GM18519 (cell line): ENCODE data around the gene RAMAC.
"Not testable (repeated sequence)": the region's sequence is repeated elsewhere in the genome, so short reads cannot be mapped to it uniquely, and the experiment has no call there.

Source experiments
- ATAC-seq: cut with Tn5 transposase; IDR thresholded peaks from one replicate; pipeline ENCODE4 v1.9.1; 2021; ENCODE audit warnings: mild to moderate bottlenecking, moderate library complexity; ENCODE audit not compliant: unreplicated experiment, low FRiP score

The RAMAC gene

DNA sequence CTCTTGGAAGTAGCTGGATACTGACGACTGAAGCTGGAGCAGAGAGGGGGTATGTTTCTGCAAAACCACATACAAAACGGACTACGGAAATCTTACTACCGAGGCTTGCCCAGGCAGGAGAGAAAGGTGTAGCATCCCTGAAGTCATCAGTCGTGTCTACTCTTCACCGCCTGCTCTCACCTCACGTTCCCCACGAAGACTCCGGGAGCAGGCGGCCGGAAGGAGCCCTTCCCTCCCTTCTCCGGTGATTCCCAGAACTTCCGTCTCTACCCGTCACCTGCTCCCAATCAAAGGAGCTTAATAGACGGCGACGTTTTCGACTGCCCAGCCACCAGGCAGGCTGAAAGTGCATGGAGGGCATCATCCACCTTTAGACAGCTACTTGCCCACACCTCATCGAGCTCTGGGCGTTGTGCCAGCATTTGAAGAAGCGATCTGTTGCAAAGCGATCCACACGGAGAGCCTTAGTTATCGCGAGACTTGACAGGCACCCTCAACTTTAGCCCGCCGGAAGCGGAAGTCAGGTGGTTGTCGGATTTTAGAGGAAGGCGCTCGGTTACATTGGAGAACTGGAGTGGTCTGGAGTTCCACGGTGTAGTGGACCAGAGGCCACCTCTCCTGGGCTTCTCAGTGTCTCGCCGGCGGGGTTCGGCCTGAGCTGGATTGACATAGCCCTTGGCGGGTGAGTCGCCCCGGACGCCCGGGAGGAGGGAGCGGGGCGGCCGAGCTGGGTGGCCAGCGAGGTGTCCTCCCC, at the start of gene RAMAC:
Gene RAMAC (plus strand): TSS at position 523 of the 754 bp plus-strand sequence. CDS start 2,809 bp downstream, outside the sequence.
- peak; percentile 88 for ATAC-seq

DNA sequence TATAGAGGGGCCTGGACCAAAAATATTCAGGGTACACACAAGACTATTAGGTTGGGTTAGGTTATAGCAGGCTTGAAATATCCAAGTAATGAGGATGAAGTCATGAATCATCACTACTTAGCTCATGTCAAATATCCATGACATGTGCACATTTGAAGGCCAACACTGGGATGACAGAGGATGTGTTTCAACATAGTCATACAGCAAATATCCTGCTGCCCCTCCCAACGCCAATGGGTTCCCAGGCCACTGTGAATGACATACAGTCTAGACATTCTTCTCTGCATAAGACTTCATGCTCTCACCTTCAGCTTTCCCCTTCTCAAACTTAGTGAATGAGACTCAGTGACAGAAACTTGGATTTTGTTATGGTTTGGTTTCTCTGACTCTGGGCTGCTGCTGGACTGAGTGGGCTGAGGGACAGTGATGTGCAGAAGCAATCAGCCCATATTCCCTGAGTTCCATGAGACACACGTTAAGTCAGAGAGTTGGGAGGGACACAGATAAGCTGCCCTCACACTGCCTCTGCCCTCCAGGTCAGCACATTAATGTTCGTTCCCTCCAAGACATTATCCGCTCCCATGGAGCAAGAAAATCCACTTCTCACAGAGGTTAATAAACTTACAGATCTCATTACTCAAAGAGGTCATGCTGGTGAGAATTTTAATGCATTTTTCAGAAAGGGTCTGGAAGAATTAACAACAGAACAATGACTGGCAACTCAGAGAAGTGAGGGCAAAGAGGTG, 48.9 kb upstream of the RAMAC start:
- no peak for ATAC-seq

DNA sequence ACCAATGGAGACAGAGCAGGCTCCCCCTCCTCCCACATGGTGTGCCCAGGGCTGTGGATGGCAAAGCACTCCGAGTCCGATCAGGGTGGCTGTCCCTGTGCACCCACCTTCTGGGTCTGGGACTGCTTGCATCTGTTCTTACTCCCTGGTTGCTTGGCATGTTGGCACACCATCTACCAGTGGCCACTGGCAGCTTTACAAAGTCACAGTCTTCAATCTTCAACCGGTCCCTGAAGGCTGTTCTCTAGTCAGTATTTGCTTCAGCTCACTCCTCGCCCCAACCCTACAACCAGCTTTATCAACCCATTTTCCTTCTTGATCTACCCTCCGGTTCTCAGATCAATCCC, 48.3 kb upstream of the RAMAC start:
- ATAC-seq = no peak

GRCh38 chr15:82939678-82940077, 46.3 kb upstream of the RAMAC start:
- not testable (repeated sequence) for ATAC-seq

DNA sequence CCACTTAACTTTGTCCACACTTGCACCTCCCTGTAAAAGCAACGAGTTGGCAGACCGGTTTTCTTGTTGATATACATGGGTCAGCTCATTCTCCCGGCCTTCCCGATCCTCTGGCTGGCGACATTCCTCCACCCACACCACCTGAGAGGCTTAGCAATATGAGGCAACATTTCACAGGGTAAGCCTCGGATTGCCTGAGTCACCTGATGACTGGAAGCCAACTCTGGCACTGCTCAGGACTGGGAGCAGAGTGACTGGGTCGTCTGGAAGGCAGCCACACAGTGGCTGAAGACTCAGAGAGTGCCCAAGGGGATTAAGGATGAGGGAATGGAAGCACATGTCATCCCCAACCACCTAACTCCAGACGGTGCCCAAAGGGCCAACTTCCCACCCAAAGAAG, 43.3 kb upstream of the RAMAC start:
- no peak for ATAC-seq

GRCh38 chr15:82943176-82943575, 42.8 kb upstream of the RAMAC start:
- ATAC-seq = no peak

DNA sequence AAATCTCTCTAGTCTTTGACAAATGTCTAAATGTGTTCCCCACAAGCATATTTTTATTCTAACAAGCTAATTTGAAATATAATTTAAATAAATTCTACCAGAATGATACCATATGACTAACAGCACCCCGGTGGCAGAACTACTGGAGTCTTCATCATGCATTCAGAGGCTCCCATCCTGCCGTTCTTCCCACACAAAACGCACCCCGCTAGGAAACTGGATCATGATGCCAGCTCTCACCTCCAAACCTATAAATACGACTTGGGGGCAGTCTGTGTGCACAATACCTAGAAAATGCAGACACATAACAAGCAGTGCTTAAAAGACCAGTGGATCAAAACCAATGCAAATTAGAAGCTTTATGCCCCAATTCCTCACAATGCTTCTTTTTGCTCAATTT, 42.0 kb upstream of the RAMAC start:
- ATAC-seq = no peak

- no peak for ATAC-seq
These were observed 41.2 kb upstream of the RAMAC start for GRCh38 chr15:82944821-82945220.

GRCh38 chr15:82945326-82945725, 40.7 kb upstream of the RAMAC start:
- ATAC-seq = no peak

- no peak for ATAC-seq
These were observed 39.8 kb upstream of the RAMAC start for GRCh38 chr15:82946155-82946701.

DNA sequence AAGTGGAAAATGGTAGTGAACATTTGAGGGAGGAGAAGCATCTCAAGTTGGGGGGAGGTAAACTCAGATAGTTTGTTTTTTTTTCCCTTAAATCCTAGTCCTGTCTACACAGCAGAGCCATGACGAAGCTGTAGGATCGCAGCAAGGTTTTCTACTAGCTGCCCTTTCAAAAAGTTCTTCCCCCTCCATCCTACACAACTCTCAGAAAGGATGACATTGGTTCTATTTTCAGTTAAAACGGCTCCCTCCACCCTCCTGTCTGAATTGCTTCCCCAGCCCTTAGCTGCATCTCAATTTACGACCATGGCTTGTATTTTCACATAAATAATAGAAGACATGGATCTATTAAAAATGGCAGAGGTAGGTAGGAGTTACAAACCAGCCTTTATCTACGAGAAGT, 35.7 kb upstream of the RAMAC start:
- no peak for ATAC-seq

GRCh38 chr15:82950746-82951370, 35.2 kb upstream of the RAMAC start:
- no peak for ATAC-seq

- ATAC-seq = no peak
These were observed 34.4 kb upstream of the RAMAC start for GRCh38 chr15:82951472-82952157.

DNA sequence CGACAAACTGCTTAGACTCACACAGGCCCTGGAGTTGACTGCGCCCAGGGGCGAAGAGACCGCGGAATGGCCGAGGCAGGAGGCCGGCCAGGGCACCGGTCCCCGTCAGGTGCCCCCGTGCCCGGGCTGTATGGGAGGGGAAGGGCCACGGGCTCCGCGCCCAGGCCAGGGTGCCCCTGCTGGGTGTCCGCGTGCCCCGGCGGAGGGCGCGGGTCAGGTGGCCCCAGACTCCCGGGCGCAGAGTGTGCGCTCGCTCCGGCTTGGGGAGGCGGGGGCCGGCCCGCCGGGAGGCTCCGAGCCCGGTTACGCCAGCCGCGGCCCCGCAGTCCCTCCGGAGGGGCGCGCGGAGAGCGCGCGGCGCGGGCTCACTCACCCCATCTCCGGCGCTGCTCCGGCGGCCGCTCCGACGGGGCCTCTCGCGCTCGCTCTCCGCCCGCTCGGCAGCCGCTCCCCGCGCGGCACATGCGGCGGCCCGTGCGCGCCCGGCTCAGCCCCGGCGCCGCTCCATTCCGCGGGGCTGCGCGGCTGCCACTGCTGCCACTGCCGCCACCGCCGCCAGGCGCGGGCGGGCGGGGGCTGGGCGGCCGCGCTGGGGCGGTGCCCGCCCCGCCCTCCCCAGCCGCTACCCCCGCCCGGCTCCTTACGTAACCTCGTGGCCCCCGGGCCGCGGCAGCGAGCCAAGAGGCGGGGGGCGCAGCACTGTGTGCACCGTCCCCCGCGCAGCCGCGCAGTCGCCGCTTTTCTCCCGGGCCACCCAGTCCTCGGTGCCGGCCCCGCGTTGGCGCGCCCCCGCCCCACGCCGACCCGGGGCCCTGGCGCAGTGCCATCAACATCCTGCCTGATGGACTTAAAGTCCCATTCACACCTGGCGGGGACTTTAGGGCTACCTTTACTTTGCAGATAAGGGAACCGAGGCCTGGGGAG, 33.6 kb upstream of the RAMAC start, which contains the start of gene HOMER2:
Gene HOMER2 (minus strand): TSS at position 563 of the 924 bp plus-strand sequence. CDS start 185 bp downstream, at position 378.
- ATAC-seq = no peak

GRCh38 chr15:82958638-82959037, 27.4 kb upstream of the RAMAC start:
- ATAC-seq = no peak

- no peak for ATAC-seq
These were observed 26.6 kb upstream of the RAMAC start for GRCh38 chr15:82959423-82959822.

DNA sequence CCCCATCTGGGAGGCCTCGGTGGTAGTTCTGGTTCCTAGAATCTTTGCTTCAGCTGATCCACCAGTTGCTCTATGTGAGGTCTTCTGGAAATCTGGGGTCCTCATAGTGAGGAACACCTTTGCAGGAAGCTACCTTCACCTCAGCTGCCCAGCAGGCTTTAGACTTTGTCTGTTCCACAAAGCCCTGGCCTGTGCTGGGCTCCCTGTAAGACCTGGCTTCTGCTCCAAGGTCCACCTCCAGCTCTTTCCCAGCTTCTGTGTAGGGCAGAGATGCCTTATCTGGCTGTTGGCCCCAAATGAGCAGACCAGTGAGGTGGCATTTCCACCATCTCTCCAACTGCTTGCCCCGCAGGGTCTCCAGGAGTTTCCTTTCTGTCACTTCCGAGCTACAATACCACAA, 25.2 kb upstream of the RAMAC start:
- ATAC-seq = no peak

DNA sequence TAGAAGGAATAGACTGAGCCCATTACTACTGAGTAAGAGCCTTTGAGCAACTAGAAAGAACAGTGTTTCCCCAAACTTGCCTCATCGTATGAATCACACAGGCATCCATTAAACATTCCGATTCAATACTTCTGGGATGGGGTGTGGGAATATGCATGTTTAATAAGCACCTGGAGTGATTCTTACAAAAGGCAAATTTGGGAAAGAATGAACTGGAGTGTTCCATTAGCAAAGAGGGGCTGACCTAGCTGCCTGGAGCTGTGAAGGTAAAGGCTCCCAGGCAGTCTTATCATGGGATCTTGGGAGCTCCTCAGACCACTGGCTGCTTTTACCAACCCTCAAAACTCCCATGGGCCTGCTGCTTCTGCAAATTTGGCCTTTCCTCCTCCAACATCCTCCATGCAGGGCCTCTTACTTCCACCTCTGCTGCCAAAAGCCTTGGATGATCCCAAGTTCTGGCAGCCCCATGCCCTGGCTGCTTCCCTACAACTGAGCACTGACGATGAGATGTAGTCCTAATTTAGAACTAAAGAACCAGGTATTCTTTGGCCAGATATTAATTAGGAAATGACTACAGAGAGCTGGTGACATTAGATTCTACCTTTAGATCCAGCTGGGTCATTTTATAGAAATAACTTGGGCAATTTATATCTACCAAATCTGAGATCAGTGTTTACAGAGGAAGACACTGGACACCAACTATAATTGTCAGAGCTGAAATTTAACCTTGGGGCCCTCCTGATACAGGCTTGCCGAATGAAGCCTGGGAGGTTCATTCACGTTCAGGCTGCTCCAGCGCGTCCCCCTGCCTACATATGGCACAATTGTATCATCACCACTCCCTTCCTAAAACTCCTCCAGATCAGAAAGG, 22.3 kb upstream of the RAMAC start:
- ATAC-seq = no peak

- ATAC-seq = no peak
These were observed 21.1 kb upstream of the RAMAC start for GRCh38 chr15:82964890-82965289.
